Measurements from ENCODE around the gene SLFN12L. TPM values are rescaled to one million over a fixed set of nuclear protein-coding genes. Genes with fewer than 3 reads are reported as not detected.
A peak's percentile ranks its signal among the peaks of the same experiment; 100 is the strongest.

SLFN12L gene
- total and polyA plus RNA-seq, 3 donors from 2014 or later: 0.69 to 1.4 (median 1.0) TPM

- intact Hi-C loops (cut with DNase I; ENCODE audit: low total_unique reads): no loop called here
- WGBS, 2 donors: 0 to 1% methylated on average over 25 to 45 of the region's 45 CpGs
- TF ChIP-seq CTCF (IDR thresholded peaks at IDR 0.05) (no peak), POLR2A (IDR thresholded peaks at IDR 0.05) (no peak)
- H3K4me1 ChIP-seq: peaks cover 9% of the 10 kb centered on the region
- peak within 1 kb of the TSS; percentile 86 to 88 for H3K27ac ChIP-seq
- no peaks in the 10 kb centered on the region for H3K36me3 ChIP-seq (ENCODE audit: low read depth, missing control alignments)
- no peaks in the 10 kb centered on the region for H3K9me3 ChIP-seq
- peak within 1 kb of the TSS; percentile 75 to 82 for H3K4me3 ChIP-seq
- H3K27me3 ChIP-seq: no peaks in the 10 kb centered on the region
- peak; percentile 98 for DNase-seq
Measured at GRCh38 chr17:35578197-35578928, 40.9 kb upstream of the SLFN12L start, which contains the start of gene PEX12. PEX12 (minus strand) TSS chr17:35578571; CDS start chr17:35578021, 550 bp downstream.

GRCh38 chr17:35577830-35578196, 40.3 kb upstream of the SLFN12L start:
- WGBS, 2 donors: 0 to 3% methylated on average over 8 of the region's 8 CpGs
- Histone ChIP-seq H3K27me3 (no peaks in the 10 kb centered on the region), H3K36me3 (ENCODE audit: low read depth, missing control alignments) (no peaks in the 10 kb centered on the region), H3K4me1 (peaks cover 9% of the 10 kb centered on the region), H3K4me3 (peak overlapping the region; percentile 75 to 82), H3K27ac (peak overlapping the region; percentile 86 to 88), H3K9me3 (no peaks in the 10 kb centered on the region)
- intact Hi-C loops (cut with DNase I; ENCODE audit: low total_unique reads): no loop called here
- TF ChIP-seq CTCF (IDR thresholded peaks at IDR 0.05) (no peak), POLR2A (IDR thresholded peaks at IDR 0.05) (no peak)
- DNase-seq: no peak

GRCh38 chr17:35575759-35576158, 38.3 kb upstream of the SLFN12L start:
- no peaks in the 10 kb centered on the region for H3K27me3 ChIP-seq
- no peak overlapping the region for H3K27ac ChIP-seq
- peaks cover 9% of the 10 kb centered on the region for H3K4me1 ChIP-seq
- no peak for TF ChIP-seq POLR2A (IDR thresholded peaks at IDR 0.05)
- no peak for TF ChIP-seq CTCF (IDR thresholded peaks at IDR 0.05)
- WGBS, 2 donors: 83 to 88% methylated on average over 3 of the region's 3 CpGs
- DNase-seq: no peak
- no peak overlapping the region for H3K4me3 ChIP-seq
- no peaks in the 10 kb centered on the region for H3K36me3 ChIP-seq (ENCODE audit: low read depth, missing control alignments)
- no peaks in the 10 kb centered on the region for H3K9me3 ChIP-seq
- intact Hi-C loops (cut with DNase I; ENCODE audit: low total_unique reads): no loop called here

GRCh38 chr17:35569405-35569804, 31.9 kb upstream of the SLFN12L start:
- Histone ChIP-seq H3K27ac (no peak overlapping the region), H3K27me3 (no peaks in the 10 kb centered on the region), H3K9me3 (no peaks in the 10 kb centered on the region), H3K36me3 (ENCODE audit: low read depth, missing control alignments) (no peaks in the 10 kb centered on the region), H3K4me1 (peaks cover 10% of the 10 kb centered on the region), H3K4me3 (no peak overlapping the region)
- intact Hi-C loops (cut with DNase I; ENCODE audit: low total_unique reads): no loop called here
- DNase-seq: no peak
- TF ChIP-seq POLR2A (IDR thresholded peaks at IDR 0.05) (no peak), CTCF (IDR thresholded peaks at IDR 0.05) (no peak)
- 77 to 91% methylated on average over 2 of the region's 2 CpGs for WGBS, 2 donors

GRCh38 chr17:35568561-35568960, 31.1 kb upstream of the SLFN12L start:
- TF ChIP-seq POLR2A (IDR thresholded peaks at IDR 0.05) (no peak), CTCF (IDR thresholded peaks at IDR 0.05) (no peak)
- intact Hi-C loops (cut with DNase I; ENCODE audit: low total_unique reads): no loop called here
- peak; percentile 36 for DNase-seq
- H3K27me3 ChIP-seq: no peaks in the 10 kb centered on the region
- peaks cover 10% of the 10 kb centered on the region for H3K4me1 ChIP-seq
- no peaks in the 10 kb centered on the region for H3K36me3 ChIP-seq (ENCODE audit: low read depth, missing control alignments)
- no peaks in the 10 kb centered on the region for H3K9me3 ChIP-seq
- H3K27ac ChIP-seq: peak overlapping the region in 1 of 2 donors; percentile 79
- peak overlapping the region; percentile 73 to 86 for H3K4me3 ChIP-seq
- 13 to 18% methylated on average over 15 of the region's 15 CpGs for WGBS, 2 donors

Data from testis (tissue), 3 donors.